ENCODE results near the gene PDE11A. TPM values are rescaled to one million over a fixed set of nuclear protein-coding genes. Genes with fewer than 3 reads are reported as not detected.

The PDE11A gene
- total RNA-seq, 1 experiment from 2014 or later, result 0.61 TPM

DNA sequence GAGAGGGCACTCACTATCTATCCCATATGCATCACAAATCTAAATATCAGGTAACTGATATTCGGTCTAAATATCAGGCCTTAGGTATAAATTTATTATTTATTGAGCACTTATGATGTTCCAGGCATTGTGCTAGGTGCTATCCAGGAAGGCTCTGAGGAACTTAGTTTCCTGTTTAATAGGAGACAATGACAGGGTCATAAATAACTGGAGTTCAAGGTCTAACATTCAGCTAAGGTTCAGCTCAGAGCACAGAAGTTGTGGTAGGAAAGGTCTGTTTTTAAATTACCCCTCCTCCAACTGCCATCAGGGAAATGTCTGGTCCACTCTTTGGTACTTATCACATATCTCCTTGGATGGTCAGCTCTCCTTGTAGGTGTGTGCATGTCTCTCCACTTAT, 486.4 kb downstream of the PDE11A start:
- Histone ChIP-seq H3K9me3 (ENCODE audit: control insufficient read depth in 1 of 2, insufficient read depth in 1 of 2, low read depth in 1 of 2, low read length in 2 of 2) (no peaks in the 10 kb centered on the region), H3K36me3 (ENCODE audit: control insufficient read depth in 1 of 2, insufficient read depth in 2 of 2, low read length in 2 of 2) (no peaks in the 10 kb centered on the region), H3K4me1 (ENCODE audit: control insufficient read depth in 1 of 2, insufficient read depth in 2 of 2, low read length in 2 of 2) (no peaks in the 10 kb centered on the region; a peak in 1 of 4 replicates), H3K9me2 (ENCODE audit: insufficient read depth) (no peaks in the 10 kb centered on the region), H3K27ac (ENCODE audit: low read depth, low read length) (no peak overlapping the region), H4K20me1 (ENCODE audit: insufficient read depth) (no peaks in the 10 kb centered on the region), H3K79me2 (ENCODE audit: insufficient read depth, low read length) (no peaks in the 10 kb centered on the region), H2AFZ (ENCODE audit: low read depth, low read length, poor library complexity, severe bottlenecking) (no peak overlapping the region), H3K9ac (ENCODE audit: low read length) (no peak overlapping the region), H3K4me2 (ENCODE audit: low read length) (no peak overlapping the region), H3K27me3 (ENCODE audit: insufficient read depth, low read length) (no peaks in the 10 kb centered on the region), H3K4me3 (replicated peaks in 1 of 2; ENCODE audit: low read depth in 1 of 2, low read length in 2 of 2) (no peak overlapping the region)
- intact Hi-C loops (cut with micrococcal nuclease), result no loop called here
- ChIA-PET CTCF (interaction anchor here (2.7 kb wide), 1 partner anchor 19 kb away, joined by 9 read pairs; no protein-coding TSS in a partner anchor), POLR2A (no interaction called here), RAD21 (ENCODE audit: low non-redundant PET in 1 of 2, low total read pairs in 2 of 2, uncharacterized antibody in 2 of 2, unreplicated experiment in 2 of 2) (no interaction called here)
- TF ChIP-seq YY1 (IDR thresholded peaks at IDR 0.05; ENCODE audit: extremely low read depth, insufficient replicate concordance, low read depth, low read length), result no peak
- TF ChIP-seq SP1 (IDR thresholded peaks at IDR 0.05; ENCODE audit: low read depth), result no peak
- TF ChIP-seq TCF7L2 (IDR thresholded peaks at IDR 0.05; ENCODE audit: borderline replicate concordance, extremely low read depth, insufficient read depth, insufficient read length), result no peak
- TF ChIP-seq CBX3 (IDR thresholded peaks at IDR 0.05; ENCODE audit: low read depth), result no peak
- TF ChIP-seq EZH2 (IDR thresholded peaks at IDR 0.05), result no peak
- TF ChIP-seq, protein P1, sequence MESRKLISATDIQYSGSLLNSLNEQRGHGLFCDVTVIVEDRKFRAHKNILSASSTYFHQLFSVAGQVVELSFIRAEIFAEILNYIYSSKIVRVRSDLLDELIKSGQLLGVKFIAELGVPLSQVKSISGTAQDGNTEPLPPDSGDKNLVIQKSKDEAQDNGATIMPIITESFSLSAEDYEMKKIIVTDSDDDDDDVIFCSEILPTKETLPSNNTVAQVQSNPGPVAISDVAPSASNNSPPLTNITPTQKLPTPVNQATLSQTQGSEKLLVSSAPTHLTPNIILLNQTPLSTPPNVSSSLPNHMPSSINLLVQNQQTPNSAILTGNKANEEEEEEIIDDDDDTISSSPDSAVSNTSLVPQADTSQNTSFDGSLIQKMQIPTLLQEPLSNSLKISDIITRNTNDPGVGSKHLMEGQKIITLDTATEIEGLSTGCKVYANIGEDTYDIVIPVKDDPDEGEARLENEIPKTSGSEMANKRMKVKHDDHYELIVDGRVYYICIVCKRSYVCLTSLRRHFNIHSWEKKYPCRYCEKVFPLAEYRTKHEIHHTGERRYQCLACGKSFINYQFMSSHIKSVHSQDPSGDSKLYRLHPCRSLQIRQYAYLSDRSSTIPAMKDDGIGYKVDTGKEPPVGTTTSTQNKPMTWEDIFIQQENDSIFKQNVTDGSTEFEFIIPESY (IDR thresholded peaks at IDR 0.05; ENCODE audit: extremely low read depth, insufficient replicate concordance, low read length), result no peak
- TF ChIP-seq EZH2phosphoT487 (IDR thresholded peaks at IDR 0.05; ENCODE audit: borderline replicate concordance), result no peak
- TF ChIP-seq, protein P2, sequence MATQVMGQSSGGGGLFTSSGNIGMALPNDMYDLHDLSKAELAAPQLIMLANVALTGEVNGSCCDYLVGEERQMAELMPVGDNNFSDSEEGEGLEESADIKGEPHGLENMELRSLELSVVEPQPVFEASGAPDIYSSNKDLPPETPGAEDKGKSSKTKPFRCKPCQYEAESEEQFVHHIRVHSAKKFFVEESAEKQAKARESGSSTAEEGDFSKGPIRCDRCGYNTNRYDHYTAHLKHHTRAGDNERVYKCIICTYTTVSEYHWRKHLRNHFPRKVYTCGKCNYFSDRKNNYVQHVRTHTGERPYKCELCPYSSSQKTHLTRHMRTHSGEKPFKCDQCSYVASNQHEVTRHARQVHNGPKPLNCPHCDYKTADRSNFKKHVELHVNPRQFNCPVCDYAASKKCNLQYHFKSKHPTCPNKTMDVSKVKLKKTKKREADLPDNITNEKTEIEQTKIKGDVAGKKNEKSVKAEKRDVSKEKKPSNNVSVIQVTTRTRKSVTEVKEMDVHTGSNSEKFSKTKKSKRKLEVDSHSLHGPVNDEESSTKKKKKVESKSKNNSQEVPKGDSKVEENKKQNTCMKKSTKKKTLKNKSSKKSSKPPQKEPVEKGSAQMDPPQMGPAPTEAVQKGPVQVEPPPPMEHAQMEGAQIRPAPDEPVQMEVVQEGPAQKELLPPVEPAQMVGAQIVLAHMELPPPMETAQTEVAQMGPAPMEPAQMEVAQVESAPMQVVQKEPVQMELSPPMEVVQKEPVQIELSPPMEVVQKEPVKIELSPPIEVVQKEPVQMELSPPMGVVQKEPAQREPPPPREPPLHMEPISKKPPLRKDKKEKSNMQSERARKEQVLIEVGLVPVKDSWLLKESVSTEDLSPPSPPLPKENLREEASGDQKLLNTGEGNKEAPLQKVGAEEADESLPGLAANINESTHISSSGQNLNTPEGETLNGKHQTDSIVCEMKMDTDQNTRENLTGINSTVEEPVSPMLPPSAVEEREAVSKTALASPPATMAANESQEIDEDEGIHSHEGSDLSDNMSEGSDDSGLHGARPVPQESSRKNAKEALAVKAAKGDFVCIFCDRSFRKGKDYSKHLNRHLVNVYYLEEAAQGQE (IDR thresholded peaks at IDR 0.05; ENCODE audit: low read depth), result no peak
- TF ChIP-seq SRF (IDR thresholded peaks at IDR 0.05; ENCODE audit: low read depth), result no peak
- TF ChIP-seq POLR2AphosphoS5 (IDR thresholded peaks at IDR 0.05; ENCODE audit: low read depth, low read length), result no peak
- TF ChIP-seq, protein P3, sequence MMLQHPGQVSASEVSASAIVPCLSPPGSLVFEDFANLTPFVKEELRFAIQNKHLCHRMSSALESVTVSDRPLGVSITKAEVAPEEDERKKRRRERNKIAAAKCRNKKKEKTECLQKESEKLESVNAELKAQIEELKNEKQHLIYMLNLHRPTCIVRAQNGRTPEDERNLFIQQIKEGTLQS (IDR thresholded peaks at IDR 0.05), result no peak
- TF ChIP-seq JUND (IDR thresholded peaks at IDR 0.05), result no peak
- TF ChIP-seq POLR2A (IDR thresholded peaks at IDR 0.05; ENCODE audit: borderline replicate concordance, extremely low read depth, insufficient read depth, insufficient read length), result no peak
- TF ChIP-seq, protein P4, sequence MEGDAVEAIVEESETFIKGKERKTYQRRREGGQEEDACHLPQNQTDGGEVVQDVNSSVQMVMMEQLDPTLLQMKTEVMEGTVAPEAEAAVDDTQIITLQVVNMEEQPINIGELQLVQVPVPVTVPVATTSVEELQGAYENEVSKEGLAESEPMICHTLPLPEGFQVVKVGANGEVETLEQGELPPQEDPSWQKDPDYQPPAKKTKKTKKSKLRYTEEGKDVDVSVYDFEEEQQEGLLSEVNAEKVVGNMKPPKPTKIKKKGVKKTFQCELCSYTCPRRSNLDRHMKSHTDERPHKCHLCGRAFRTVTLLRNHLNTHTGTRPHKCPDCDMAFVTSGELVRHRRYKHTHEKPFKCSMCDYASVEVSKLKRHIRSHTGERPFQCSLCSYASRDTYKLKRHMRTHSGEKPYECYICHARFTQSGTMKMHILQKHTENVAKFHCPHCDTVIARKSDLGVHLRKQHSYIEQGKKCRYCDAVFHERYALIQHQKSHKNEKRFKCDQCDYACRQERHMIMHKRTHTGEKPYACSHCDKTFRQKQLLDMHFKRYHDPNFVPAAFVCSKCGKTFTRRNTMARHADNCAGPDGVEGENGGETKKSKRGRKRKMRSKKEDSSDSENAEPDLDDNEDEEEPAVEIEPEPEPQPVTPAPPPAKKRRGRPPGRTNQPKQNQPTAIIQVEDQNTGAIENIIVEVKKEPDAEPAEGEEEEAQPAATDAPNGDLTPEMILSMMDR (IDR thresholded peaks at IDR 0.05 in 2 of 3, conservative IDR thresholded peaks at IDR 0.05 in 1 of 3; ENCODE audit: borderline replicate concordance in 1 of 3, insufficient read depth in 1 of 3, low read depth in 2 of 3, low read length in 2 of 3), result no peak
- TF ChIP-seq EGR1 (IDR thresholded peaks at IDR 0.05; ENCODE audit: low read depth), result no peak
- no peak for TF ChIP-seq RAD21 (IDR thresholded peaks at IDR 0.05; ENCODE audit: low read depth)
- TF ChIP-seq SIN3A (IDR thresholded peaks at IDR 0.05; ENCODE audit: low read depth), result no peak
- TF ChIP-seq FOSL1 (IDR thresholded peaks at IDR 0.05; ENCODE audit: low read depth), result no peak
- no peak for ATAC-seq
- no TSS peak for BruUV-seq (replicated peaks)
- no peak for DNase-seq (ENCODE audit: low read depth, low spot score)
